CD14-positive monocyte (primary cell): ENCODE measurements around the gene EP400. TPM values are rescaled to one million over a fixed set of nuclear protein-coding genes. Genes with fewer than 3 reads are reported as not detected.

Experiments
- DNase-seq, 3 donors: peaks; one replicate each; pipeline ENCODE4 v3.0.0-alpha.2; 2011 to 2022
- H2AFZ ChIP-seq: 2 replicates; pipeline ENCODE4 v1.6.0; 2012; ENCODE audit warnings: mild to moderate bottlenecking, low read depth, low read length, inconsistent platforms; ENCODE audit not compliant: insufficient read depth, poor library complexity, severe bottlenecking
- H3K27ac ChIP-seq, 2 donors: 1 replicate in 1 of 2; 2 replicates in 1 of 2; pipeline ENCODE4 v1.5.1; 2012 to 2013; ENCODE audit warnings: low read length in 2 of 2, control low read depth in 1 of 2, inconsistent platforms in 1 of 2, low read depth in 1 of 2, mild to moderate bottlenecking in 1 of 2
- H3K27me3 ChIP-seq, 2 donors: one replicate each; pipeline versions ENCODE4 v1.6.0 to v1.6.1; 2011 to 2013; ENCODE audit warnings: low read length in 2 of 2; ENCODE audit not compliant: control insufficient read depth in 2 of 2, insufficient read depth in 2 of 2
- H3K36me3 ChIP-seq, 2 donors: replicated peaks in 1 of 2; 1 replicate in 1 of 2; 2 replicates in 1 of 2; pipeline versions ENCODE4 v1.5.1 to v1.6.1; 2012 to 2013; ENCODE audit warnings: low read length in 2 of 2, control low read depth in 1 of 2, inconsistent platforms in 1 of 2, mild to moderate bottlenecking in 1 of 2; ENCODE audit not compliant: insufficient read depth in 2 of 2, control insufficient read depth in 1 of 2
- H3K4me1 ChIP-seq, 2 donors: 1 replicate in 1 of 2; 2 replicates in 1 of 2; pipeline versions ENCODE4 v1.5.1 to v1.6.1; 2012 to 2013; ENCODE audit warnings: low read length in 2 of 2, control low read depth in 1 of 2, inconsistent platforms in 1 of 2, mild to moderate bottlenecking in 1 of 2, moderate library complexity in 1 of 2; ENCODE audit not compliant: insufficient read depth in 2 of 2, control insufficient read depth in 1 of 2
- H3K4me2 ChIP-seq: replicated peaks from 2 replicates; pipeline ENCODE3; 2012; ENCODE audit warnings: low read length, moderate library complexity, mild to moderate bottlenecking; ENCODE audit not compliant: poor library complexity, severe bottlenecking; ENCODE audit errors: extremely low read depth
- H3K4me3 ChIP-seq, 3 experiments: fragments of 200-600 bp in 1 of 3; sonication (generic) in 1 of 3; replicated peaks in 1 of 3; 1 replicate in 2 of 3; 2 replicates in 1 of 3; pipeline ENCODE4 v1.5.1; 2011 to 2013; ENCODE audit warnings: low read length in 3 of 3, mild to moderate bottlenecking in 3 of 3, control low read depth in 2 of 3, low read depth in 2 of 3, inconsistent platforms in 1 of 3, moderate library complexity in 1 of 3
- H3K79me2 ChIP-seq: 2 replicates; pipeline ENCODE4 v1.6.0; 2012; ENCODE audit warnings: mild to moderate bottlenecking, control low read depth, inconsistent platforms, low read length, moderate library complexity; ENCODE audit not compliant: insufficient read depth
- H3K9ac ChIP-seq: 2 replicates; pipeline ENCODE4 v1.6.0; 2017; ENCODE audit warnings: low read length, mild to moderate bottlenecking; ENCODE audit not compliant: insufficient read depth, poor library complexity, severe bottlenecking
- H3K9me3 ChIP-seq, 2 donors: replicated peaks in 1 of 2; 1 replicate in 1 of 2; 2 replicates in 1 of 2; pipeline versions ENCODE4 v1.5.1 to v1.6.1; 2012 to 2013; ENCODE audit warnings: low read length in 2 of 2, control low read depth in 1 of 2; ENCODE audit not compliant: control insufficient read depth in 1 of 2, insufficient read depth in 1 of 2
- H4K20me1 ChIP-seq: 2 replicates; pipeline ENCODE4 v1.6.0; 2012; ENCODE audit warnings: mild to moderate bottlenecking, low read length, control low read depth, moderate library complexity; ENCODE audit not compliant: insufficient read depth
- H3K27ac Mint-ChIP-seq, 7 donors: one replicate each; pipeline ENCODE4 v1.8.0; 2020; ENCODE audit warnings: mild to moderate bottlenecking in 7 of 7, mixed read lengths in 7 of 7, moderate library complexity in 6 of 7, inconsistent platforms in 2 of 7
- H3K27me3 Mint-ChIP-seq, 3 donors: one replicate each; pipeline ENCODE4 v1.8.0; 2021 to 2022; ENCODE audit warnings: low read depth in 3 of 3, mild to moderate bottlenecking in 3 of 3, mixed read lengths in 3 of 3, moderate library complexity in 3 of 3, inconsistent platforms in 1 of 3
- H3K36me3 Mint-ChIP-seq, 2 donors: one replicate each; pipeline ENCODE4 v1.8.0; 2020; ENCODE audit warnings: mixed read lengths in 2 of 2, inconsistent platforms in 1 of 2, mild to moderate bottlenecking in 1 of 2
- H3K4me1 Mint-ChIP-seq: one replicate; pipeline ENCODE4 v1.8.0; 2020; ENCODE audit warnings: mild to moderate bottlenecking, mixed read lengths
- H3K4me3 Mint-ChIP-seq, 2 donors: one replicate each; pipeline ENCODE4 v1.8.0; 2020; ENCODE audit warnings: mild to moderate bottlenecking in 2 of 2, mixed read lengths in 2 of 2, moderate library complexity in 1 of 2
- H3K9me3 Mint-ChIP-seq, 7 donors: one replicate each; pipeline ENCODE4 v1.8.0; 2020 to 2022; ENCODE audit warnings: mixed read lengths in 7 of 7, mild to moderate bottlenecking in 6 of 7, moderate library complexity in 6 of 7, inconsistent platforms in 2 of 7
- CTCF ChIP-seq: fragments of 200-600 bp; IDR thresholded peaks from one replicate; pipeline ENCODE4 v1.8.0; 2022; ENCODE audit warnings: antibody characterized with exemption, mild to moderate bottlenecking
- WGBS: methylation state at CpG from one replicate; pipeline ENCODE4 v1.1.5; 2013; ENCODE audit warnings: missing lambda C conversion rate; ENCODE audit not compliant: insufficient coverage; 5-methylcytosine and 5-hydroxymethylcytosine counted together
- intact Hi-C, 2 donors: fragments of 100-400 bp; cut with micrococcal nuclease; formaldehyde crosslinking; loops; one replicate each; pipeline versions ENCODE4 v1.15.0 to v1.15.1; 2023
- polyA plus RNA-seq, 3 donors: library from polyadenylated mRNA; depleted of rRNA in 1 of 3; unstranded in 2 of 3; stranded (reverse) in 1 of 3; fragments of 300-500 nt in 2 of 3; fragments of >200 nt in 1 of 3; fragmentation: Illumina TruSeq in 2 of 3; gene quantifications; 1 replicate in 2 of 3; 2 replicates in 1 of 3; pipeline ENCODE4 v1.2.3, GENCODE V29; 2012 to 2021

The EP400 gene
- polyA plus RNA-seq, 3 donors: 0.65 to 12.1 (median 0.81) TPM

GRCh38 chr12:132115500-132115899 lies 165.8 kb downstream of the EP400 start:
- no peaks in the 10 kb centered on the region for H3K79me2 ChIP-seq
- H3K27ac Mint-ChIP-seq: no peak overlapping the region
- H3K36me3 ChIP-seq: peaks cover 28 to 59% of the 10 kb centered on the region in 2 donors
- no peak overlapping the region for H3K4me3 ChIP-seq
- H3K27me3 Mint-ChIP-seq: no peaks in the 10 kb centered on the region
- H3K9ac ChIP-seq: no peak overlapping the region
- H4K20me1 ChIP-seq: no peaks in the 10 kb centered on the region
- no peak for DNase-seq
- H3K4me2 ChIP-seq: no peak overlapping the region
- TF ChIP-seq CTCF: no peak
- no peak overlapping the region for H3K4me3 Mint-ChIP-seq
- 100% methylated on average over 2 of the region's 9 CpGs for WGBS
- H3K27ac ChIP-seq: no peak overlapping the region
- intact Hi-C loops: no loop called here
- peaks cover 0 to 7% (median 0%) of the 10 kb centered on the region in 7 donors for H3K9me3 Mint-ChIP-seq
- H3K27me3 ChIP-seq: no peaks in the 10 kb centered on the region
- H3K36me3 Mint-ChIP-seq: peaks cover 41 to 59% of the 10 kb centered on the region in 2 donors
- no peaks in the 10 kb centered on the region for H3K4me1 ChIP-seq
- H3K9me3 ChIP-seq: no peaks in the 10 kb centered on the region
- no peak overlapping the region for H2AFZ ChIP-seq
- H3K4me1 Mint-ChIP-seq: no peaks in the 10 kb centered on the region

- Mint-ChIP-seq H3K27me3 (no peaks in the 10 kb centered on the region), H3K27ac (no peak overlapping the region), H3K4me1 (no peaks in the 10 kb centered on the region), H3K36me3 (peaks cover 37 to 60% of the 10 kb centered on the region in 2 donors), H3K4me3 (no peak overlapping the region), H3K9me3 (peaks cover 0 to 7% (median 0%) of the 10 kb centered on the region in 7 donors)
- no peak overlapping the region for H3K4me2 ChIP-seq
- no peaks in the 10 kb centered on the region for H3K9me3 ChIP-seq
- no peak overlapping the region for H2AFZ ChIP-seq
- no peak for DNase-seq
- H3K36me3 ChIP-seq: peaks cover 23 to 58% of the 10 kb centered on the region in 2 donors
- H3K4me1 ChIP-seq: no peaks in the 10 kb centered on the region
- no peaks in the 10 kb centered on the region for H4K20me1 ChIP-seq
- no peaks in the 10 kb centered on the region for H3K27me3 ChIP-seq
- no peak overlapping the region for H3K4me3 ChIP-seq
- H3K9ac ChIP-seq: no peak overlapping the region
- 97% methylated on average over 56 of the region's 58 CpGs for WGBS
- no peak for TF ChIP-seq CTCF
- intact Hi-C loops: no loop called here
- no peak overlapping the region for H3K27ac ChIP-seq
- H3K79me2 ChIP-seq: no peaks in the 10 kb centered on the region
Measured at GRCh38 chr12:132116709-132117557, 167.2 kb downstream of the EP400 start.
